ENCODE data around the gene SPAG16.

GRCh38 chr2:214107726-214108125 lies 823.5 kb downstream of the SPAG16 start:
- TF ChIP-seq POLR2A (IDR thresholded peaks at IDR 0.05) (no peak), CTCF (IDR thresholded peaks at IDR 0.05) (no peak), POLR2AphosphoS5 (IDR thresholded peaks at IDR 0.05) (no peak)

Data from breast epithelium (tissue), 3 donors.